CD4-positive, alpha-beta T cell treated with Interleukin-4 for 4 hours (primary cell): ENCODE measurements around the gene FGF6.
A peak's percentile ranks its signal among the peaks of the same experiment; 100 is the strongest.
"Not testable (repeated sequence)": the region's sequence is repeated elsewhere in the genome, so short reads cannot be mapped to it uniquely, and the experiment has no call there.

Source experiments
- DNase-seq: peaks from one replicate; pipeline ENCODE4 v3.0.0-alpha.2; 2020

The FGF6 gene, protein sequence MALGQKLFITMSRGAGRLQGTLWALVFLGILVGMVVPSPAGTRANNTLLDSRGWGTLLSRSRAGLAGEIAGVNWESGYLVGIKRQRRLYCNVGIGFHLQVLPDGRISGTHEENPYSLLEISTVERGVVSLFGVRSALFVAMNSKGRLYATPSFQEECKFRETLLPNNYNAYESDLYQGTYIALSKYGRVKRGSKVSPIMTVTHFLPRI

DNA sequence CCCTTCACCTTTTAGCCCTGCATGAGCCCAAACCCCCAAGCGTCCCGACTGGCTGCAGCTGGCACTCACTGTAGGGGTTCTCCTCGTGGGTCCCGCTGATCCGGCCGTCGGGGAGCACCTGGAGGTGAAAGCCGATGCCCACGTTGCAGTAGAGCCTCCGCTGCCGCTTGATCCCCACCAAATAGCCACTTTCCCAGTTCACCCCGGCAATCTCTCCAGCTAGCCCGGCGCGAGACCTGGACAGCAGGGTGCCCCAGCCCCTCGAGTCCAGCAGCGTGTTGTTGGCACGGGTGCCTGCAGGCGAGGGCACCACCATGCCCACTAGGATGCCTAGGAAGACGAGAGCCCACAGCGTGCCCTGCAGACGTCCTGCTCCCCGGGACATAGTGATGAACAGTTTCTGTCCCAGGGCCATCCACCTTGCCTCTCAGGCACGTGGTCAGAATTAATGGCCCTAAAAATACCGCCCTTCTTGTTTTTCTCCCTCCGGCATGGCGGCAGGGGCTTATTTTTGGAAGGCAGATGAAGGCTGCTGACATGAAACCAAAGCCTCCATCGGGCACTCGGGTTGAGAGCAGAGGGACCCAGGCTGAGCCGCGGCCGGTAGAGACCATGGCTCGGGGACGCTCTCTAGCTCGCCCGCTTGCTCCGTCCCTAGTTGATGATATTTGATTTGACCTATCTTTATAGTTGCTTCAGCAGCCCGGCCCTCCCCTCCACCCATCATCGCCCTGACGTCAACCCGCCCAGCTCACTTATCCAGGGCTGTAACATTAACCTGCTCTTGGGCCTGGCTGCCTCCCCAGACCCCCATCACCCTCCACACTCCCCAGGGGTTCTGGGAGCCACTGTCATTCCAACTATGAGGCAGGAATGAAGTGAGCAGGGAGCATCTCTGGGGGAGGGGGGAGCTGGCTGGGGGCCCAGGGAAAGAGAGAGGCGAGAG, at the start of gene FGF6:
Gene FGF6 (minus strand): TSS at position 660 of the 946 bp plus-strand sequence. CDS start 245 bp downstream, at position 415.
- DNase-seq: no peak

DNA sequence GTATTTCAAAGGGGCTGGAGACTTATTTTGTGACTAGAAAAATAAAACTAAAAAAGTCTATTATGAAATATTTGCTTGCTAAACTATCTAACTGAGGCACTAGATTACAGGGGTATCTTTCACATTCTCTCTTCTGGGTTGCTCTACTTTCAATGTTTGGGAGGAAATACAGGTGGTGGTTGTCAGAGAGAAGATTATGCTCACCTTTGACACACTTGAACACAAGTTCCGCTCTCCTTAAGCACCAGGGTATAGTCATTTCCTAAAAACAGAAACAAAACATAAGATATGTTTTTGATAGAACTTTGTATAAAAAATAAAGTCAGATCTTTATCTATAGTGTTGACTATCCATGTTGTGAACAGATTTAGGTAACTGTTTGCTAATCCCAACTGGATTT, 45.4 kb upstream of the FGF6 start:
- no peak for DNase-seq

DNA sequence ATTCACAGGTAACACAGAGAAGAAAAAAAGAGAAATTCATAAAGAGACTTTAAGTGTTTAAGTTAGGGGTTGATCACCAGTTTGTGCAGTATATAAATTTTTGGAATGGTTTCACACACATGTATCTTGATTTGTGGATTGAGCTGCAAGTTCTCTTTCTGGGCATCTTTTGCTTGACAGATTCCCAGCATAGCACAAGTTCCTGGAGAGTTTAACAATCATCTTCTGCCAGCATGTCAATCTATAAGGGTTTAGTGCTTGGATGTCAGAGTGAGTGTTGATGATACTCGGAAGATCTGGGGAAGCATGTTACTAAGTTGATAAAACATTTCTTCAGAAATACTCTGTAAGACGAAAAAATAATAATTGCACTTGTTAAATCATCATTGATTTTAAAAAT, 43.9 kb upstream of the FGF6 start:
- DNase-seq: no peak

DNA sequence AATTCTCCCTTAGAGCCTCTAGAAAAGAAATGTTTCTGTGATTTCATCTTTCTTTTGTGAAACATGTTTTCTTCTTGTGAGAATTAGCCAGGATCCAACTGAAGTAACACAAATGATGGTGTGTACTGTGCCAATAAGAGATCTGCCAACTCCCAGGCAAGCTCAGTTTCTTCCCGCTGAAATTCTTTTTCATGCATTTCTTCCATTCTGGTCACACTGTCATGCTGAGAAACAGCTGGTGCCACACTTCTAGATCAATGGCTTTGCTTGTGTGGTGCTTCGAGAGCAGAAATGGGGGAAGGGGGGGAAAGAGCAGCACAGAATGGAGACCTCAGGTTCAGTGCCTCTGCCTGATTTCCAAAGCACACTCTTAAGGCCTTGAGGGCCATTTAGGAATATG, 41.4 kb upstream of the FGF6 start:
- no peak for DNase-seq

DNA sequence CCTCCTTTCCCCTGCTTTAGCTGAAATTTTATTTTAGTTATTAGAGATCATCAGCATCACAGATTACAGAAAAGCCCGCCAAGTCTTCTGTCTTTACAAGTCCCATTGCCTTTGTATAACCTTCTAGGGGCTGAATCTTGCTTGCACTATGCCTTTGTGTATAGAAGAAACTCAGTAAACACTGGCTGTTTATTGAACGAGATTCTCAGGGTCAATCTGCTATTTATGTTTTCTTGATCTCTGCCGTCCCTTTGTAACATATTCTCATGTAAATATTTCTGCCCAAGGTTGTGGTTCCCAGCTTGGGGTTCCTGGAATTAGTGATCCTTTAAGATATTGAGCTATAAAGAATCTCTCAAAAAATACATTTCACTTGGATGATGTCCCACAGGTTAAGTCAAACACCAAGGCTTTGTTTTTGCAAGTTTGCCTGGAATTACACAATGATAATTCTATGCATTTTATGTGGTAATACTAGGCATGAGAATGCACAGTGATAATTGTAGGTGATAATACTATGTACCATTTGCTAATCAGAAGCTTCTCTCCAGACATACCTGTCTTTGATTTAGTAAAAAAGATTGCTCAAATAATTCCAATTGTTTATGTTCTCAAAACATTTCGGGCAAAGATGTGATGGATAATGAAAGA, 40.6 kb upstream of the FGF6 start:
- DNase-seq: no peak

DNA sequence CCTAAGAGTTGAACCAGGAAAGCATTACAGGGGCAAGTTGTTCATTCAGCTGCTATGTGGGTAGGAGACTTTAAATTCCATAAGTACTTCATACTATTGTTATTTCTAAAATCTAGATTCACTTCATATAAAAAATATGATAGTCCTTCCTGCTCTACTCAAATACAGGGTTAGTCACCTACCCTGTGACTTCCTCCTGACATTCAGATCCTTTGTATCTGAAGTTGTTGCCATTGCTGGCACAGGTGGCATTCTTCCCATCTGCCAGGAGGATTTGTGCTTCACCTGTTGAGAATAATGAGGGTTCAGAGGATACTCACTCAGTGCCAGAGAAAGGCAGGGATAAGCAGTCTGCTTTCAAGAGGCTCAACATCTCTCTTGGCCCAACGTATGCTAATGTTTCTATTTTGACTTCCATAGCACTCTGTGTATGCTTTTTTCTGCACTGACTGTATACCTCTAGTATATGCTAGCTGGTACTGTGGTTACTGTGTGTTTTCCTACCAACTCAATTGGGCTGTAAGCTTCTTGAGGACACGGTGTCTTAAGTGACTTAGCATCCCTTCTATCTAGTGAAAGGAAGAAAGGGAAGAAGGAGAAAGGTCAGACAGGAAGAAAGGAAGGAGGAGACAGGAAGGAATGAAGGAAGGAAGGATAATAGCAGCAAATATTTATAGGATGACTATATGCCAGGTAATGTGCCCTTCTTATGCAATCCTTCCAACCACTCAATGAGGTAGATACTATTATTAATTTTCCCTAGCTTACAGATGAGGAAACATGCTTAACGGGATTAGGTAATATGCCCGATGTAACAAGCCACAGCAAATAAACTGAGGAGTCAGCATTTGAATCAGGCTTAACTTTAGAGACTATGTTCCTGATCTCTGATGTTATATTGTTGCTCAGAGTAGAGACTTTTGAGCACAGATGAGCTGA, 38.5 kb upstream of the FGF6 start:
- DNase-seq: no peak

DNA sequence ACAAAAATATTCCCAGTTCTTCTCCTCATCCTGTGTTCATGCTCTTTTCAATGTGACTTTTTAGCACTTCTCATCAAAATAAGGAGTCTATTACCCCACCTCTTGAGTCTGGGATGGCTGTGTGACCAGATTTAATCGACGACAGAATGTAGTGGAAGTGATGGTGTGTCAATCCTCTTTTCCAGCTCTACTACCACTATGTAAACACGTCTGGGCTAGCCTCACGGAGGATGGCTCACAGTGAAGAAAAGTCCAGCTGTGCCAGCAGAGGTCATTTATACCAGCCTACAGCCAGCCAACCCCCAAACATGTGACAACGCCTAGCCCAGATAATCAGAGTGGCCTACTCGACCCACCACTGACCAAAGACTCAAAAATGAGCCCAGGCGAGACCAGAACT, 37.3 kb upstream of the FGF6 start:
- DNase-seq: no peak

DNA sequence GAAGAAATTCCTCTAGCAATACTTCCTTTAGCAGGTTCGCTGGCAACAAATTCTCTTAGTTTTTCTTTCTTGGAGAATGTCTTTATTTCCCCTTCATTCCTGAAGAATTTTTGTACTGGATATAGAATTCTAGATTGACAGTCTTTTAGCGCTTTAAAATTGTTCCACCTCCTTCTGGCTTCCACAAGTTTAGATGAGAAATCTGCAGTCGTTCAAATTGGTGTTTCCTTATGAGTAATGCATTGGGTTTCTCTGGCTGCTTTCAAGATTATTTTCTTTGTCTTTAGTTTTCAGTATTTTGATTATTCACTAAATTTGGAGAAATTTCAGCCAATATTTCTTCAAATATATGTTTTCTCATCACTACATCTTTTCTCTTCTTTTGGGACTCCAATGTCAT, 33.3 kb upstream of the FGF6 start:
- DNase-seq: no peak

DNA sequence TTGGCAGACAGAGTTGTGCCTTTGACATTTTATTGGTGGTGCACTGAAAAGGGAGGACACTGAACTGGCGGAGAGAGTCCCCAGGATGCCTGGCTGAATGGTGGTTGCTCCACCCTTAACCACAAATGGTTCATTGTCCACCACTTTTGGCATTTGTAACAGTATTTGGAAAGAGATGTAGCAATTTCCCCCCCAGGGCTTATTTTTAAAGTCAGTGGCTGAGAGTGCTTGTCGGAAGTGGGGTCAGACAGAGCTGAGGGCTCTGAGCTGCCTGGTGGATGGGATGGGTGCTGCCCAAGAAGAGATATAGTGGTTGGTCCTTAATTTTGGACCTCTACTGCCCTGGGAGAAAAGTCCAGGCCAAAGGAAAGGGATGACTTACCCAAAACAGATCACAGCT, 31.5 kb upstream of the FGF6 start:
- no peak for DNase-seq

DNA sequence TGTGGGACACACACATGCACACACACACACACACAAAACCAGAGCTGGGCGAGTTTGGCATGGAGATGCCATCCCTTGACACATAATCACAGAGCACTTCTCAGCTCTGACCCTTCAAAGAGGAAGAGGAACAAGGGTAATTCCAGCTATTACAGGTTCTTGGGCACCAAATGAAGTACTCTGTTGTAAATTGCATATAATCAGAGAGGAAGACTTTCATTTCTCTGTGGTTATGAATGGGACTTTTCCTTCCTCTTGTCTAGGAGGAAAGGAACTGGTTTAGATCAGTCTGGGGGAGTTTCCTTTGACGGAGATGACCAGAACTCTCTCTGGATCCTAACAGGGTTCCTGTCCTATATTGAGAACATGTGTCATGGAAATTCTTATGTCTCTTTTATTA, 26.4 kb upstream of the FGF6 start:
- DNase-seq: peak; percentile 5

DNA sequence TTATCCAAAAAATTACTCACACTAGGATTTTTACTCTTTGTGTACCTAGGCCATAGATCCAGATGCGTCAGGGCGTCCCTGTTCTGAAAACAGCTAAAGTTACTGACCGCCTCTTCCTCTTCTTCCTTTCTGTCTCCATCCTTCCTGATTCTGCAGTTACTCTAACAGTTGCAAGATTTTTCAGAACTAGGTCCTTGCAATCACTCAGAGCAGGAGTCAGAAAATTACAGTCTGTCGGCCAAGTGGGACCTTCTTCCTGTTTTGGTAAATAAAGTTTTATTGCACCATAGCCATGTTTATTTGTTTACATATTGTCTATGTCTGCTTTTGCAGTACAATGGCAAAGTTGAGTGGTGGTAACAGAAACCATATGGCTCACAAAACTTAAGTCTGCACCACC, 25.6 kb upstream of the FGF6 start:
- no peak for DNase-seq

DNA sequence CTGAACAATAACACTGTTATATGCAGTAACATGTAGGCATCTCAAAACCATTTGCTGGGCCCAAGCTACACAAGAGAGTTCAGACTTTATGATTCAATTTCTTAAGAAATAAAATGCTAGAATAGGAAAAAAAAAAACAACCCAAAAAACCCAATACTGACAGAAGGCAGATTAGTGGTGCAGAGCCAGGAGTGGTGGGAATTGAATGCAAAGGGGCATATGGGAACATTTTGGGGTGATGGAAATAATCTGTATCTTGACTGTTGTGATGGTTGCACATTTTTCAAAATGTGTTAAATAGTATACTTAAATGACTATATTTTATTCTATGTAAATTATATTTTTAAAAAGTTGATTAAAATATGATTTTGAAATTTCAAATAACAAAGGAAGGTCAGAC, 23.4 kb upstream of the FGF6 start:
- DNase-seq: no peak

DNA sequence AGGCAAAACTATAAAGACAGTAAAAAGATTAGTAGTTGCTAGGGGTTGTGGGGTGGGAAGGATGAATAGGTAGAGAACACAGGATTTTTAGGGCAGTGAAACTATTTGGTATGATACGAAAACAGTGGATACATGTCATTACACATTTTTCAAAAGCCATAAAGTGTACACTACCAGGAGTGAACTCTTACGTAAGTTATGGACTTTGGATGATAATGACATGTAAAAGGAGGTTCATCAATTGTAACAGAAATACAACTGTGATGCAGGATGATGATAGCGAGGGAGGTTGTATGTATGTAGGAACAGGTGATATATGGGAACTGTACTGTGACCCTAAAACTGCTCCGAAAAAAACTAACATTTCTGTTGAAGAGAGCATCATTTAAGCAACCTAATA, 15.1 kb upstream of the FGF6 start:
- no peak for DNase-seq

DNA sequence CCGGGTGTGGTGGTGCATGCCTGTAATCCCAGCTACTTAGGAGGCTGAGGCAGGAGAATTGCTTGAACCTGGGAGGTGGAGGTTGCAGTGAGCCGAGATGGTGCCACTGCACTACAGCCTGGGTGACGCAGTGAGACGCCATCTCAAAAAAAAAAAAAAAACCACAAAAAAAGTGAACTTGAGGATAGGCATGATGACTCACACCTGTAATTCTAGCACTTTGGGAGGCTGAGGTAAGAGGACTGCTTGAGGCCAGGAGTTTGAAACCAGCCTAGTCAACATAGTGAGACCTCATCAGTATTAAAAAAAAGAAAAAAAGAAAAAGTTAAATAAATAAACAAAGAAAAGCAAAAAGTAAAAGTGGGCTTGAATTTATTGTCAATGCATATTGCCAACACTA, 10.2 kb upstream of the FGF6 start:
- not testable (repeated sequence) for DNase-seq

DNA sequence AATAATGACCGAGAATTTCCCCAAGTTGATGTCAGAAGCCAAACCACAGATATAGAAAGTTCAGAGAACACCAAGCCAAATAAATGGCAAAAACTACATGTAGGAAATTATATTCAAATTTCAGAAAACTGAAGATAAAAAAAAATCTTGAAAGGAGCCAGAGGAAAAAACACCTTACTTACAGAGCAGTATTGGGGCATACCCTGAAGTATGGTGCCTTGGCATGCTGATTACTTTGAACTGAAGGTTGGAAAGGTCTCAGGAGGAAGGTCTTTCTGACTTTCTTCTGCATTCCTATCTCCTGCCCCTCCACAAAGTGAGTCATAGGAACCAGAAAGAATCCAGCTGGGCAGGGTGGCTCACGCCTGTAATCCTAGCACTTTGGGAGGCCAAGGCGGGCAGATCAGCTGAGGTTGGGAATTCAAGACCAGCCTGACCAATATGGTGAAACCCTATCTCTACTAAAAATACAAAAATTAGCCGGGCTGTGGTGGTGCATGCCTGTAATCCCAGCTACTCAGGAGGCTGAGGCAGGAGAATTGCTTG, 8.8 kb upstream of the FGF6 start:
- DNase-seq: no peak

DNA sequence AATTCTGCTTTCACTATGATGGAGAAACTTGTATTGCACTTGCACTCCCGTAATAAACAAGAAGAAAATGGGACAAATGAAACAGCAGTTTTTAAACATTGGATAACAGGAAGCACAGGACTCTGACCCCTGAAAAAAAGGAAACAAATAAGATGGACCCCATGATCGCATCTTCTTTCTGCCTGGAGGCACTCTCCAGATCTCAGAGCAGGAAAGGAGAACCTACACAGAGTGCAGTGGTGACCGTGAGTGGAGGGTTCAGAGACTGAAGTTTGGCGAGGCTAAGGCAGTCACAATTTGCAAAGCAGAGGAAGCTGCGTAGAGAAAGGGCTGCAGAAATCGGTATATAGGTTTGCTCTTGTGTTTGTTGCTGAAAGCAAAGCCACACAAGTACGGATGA, 6.1 kb upstream of the FGF6 start:
- DNase-seq: no peak

DNA sequence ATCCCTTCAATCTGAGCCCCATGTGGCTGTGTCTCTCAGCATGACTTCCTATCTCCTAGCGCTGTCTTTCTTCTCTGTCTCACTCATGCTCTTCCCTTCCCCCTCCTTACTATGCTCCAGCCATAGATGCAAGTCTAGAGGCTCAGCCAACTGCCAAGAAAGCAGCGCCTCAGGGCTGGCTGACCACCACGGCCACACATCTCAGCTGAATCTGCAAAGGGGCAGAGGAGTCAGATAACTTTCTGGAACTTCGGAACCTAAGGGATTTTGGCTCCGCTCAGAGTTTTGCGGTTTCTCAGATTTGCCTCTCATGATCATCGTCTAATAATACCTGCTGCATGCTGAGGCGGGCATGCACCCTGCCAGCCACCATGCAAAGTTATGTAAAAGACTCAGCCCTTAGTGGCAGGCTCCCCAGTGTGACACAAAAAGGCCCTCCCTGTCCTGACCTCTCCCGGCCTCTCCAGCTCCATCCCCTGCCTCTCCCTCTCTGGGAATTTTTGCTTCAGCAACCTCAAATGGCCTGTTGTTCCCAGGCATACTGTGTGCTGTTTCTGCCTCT, 5.0 kb upstream of the FGF6 start:
- DNase-seq: no peak

DNA sequence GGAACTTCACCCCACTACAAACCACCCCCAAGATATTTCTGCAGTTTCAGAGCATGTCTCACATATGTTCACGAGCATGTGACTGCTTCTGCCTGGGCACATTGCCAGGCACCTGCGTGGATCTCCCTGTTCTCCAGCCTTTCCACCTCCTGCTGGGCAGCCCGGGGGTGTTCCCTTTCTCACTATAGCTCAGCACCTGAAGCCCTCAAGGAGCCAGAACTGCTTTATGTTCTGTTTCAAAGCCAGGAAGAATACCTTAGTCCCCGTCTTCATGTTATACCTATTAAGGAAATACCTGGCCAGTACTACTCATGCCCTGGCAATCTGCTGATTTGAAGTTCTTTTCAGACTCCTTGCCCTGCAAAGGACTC, 4.2 kb upstream of the FGF6 start:
- DNase-seq: no peak

DNA sequence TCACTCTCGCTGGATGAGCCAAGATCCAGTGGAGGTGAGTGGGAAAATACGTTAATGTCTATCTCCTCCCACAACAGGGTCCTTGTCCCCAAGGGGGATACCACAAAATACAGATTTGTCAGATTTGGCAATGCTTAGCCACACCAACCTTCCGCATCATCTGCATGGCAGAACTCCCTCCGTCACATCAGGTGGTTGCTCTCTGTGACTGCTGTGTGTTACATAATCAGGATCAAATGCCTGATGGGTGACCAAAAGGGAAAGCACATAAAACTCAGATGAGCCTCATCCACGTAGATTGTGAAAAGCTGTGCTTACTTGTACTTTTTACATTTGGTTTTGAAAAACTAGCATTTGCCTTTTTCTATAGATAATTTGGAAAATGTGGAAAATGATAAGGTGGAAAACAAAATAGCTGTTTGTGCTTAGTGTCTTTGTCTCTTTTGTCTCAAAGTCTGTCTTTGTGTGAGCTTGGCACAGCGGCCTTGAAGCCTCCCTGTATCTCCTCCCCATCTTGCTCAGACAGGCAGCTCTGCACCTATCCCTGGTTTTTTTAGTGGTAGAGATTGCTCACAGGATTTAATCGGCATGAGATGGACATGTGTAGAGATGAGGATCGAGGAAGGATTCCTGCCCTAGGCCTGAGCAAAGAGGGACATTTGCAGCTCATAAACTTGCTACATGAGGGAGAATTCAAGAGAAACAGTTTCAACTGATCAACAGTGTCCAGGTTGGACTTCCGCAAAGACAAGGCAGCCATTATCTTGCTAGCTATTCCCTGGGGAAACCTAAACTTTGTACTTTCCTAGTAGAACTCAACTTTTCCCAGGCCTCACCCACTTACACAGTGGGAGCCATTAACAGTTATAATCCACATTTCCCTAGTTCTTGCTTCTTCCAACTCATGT, 3.6 kb upstream of the FGF6 start:
- no peak for DNase-seq

DNA sequence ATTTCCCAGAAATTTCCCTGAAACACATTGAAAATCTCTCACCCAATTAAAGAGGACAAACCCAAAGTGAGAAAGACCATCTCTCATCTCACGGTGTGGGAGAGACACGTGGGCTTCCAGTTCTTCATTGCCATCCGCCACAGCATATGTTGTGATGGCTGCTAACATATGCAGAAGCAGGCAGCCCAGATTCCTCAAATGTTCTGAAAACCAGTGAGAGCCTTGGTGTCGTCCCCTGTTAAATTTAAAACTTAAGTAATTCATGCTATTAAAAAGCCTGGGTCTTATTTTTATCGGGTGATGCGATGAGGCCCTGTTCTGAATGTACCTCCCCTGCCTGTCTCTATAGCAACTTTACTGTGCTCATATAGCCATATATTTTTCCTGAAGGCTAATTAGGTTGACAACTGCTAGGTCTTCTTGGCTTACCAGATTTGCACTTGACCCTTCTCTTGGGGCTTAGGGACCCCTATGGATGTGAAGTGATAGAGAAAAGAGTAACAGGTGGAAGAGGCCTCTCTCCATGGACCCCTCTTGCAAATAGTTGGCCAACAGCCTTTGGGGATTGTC, 2.8 kb upstream of the FGF6 start:
- no peak for DNase-seq

DNA sequence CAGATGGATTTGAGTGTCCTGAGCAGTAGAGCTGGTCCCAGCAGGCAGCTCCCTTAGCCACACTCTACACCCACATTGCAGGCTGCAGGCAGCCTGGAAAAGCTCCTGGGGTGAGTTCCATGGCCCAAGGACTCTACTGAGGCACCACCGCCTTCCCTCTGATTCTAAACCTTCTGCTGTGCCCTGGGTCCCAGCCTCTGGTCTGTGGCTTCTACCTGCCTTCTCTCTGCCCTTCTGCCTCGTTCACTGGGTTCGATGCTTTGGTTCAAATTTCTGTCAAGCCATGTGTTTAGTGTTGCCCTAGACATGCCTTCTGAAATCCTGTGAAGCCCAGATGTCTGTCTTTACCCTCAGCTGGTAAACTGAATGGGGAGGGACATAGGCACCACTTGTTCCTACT, 1.5 kb upstream of the FGF6 start:
- no peak for DNase-seq
